Brain pericyte (primary cell): ENCODE measurements around the gene PSORS1C2.

Experiments
- DNase-seq: peaks from one replicate; pipeline ENCODE4 v3.0.0-alpha.2; 2012; ENCODE audit warnings: low read depth, low spot score

PSORS1C2 gene

DNA sequence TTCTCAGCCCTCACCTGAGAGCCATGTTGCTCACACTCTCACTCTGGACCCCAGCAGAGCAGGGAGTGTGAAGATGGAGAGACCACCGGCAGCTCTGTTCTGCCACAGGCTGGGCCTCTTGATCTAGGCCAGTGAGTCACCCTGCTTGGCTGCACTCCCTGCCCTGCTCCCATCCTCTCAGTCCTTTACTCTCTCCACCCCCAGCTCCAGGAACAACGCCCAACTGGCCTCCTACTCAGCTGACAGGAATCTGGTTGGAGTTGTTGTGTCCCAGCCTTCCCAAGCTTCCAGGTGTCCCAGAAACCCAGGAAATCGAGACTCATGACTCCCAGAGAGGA is 24.4 kb downstream of the PSORS1C2 start, which contains the start of gene PSORS1C1:
Gene PSORS1C1, plus strand, starts transcription at position 260 of the 338 bp plus-strand sequence. CDS start 14,833 bp downstream, outside the sequence.
- peak; percentile 60 for DNase-seq

- DNase-seq = peak; percentile 36
Measured at GRCh38 chr6:31113861-31114540, 24.9 kb downstream of the PSORS1C2 start.

GRCh38 chr6:31112478-31112877 is 26.4 kb downstream of the PSORS1C2 start, which contains the start of gene C6orf15:
Gene C6orf15, minus strand, starts transcription at chr6:31112575. Its CDS starts 20 bp downstream, at chr6:31112555.
- no peak for DNase-seq

DNA sequence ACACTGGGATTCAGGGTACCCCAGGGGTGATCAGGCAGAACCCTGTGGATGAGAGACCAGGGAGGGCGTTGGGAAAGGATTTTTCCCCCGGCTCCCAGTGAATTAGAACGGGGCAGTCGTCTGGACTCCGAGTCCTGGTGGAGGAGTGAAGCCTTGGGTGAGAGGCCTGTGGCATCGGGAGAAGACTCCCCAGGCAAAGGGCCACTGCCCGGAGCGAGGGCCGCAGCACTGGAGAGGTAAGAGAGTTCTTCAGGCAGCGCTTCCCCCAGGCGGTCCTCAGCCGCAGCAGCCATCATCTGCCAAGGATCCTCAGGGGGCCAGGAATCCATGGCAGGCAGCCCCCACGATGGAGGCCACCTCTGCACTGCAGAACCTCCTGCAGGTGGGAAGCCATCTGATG is 27.2 kb downstream of the PSORS1C2 start:
- no peak for DNase-seq

- no peak for DNase-seq
Measured at GRCh38 chr6:31110825-31111582, 27.9 kb downstream of the PSORS1C2 start.

- no peak for DNase-seq
Measured at GRCh38 chr6:31107052-31107451, 31.8 kb downstream of the PSORS1C2 start.

- DNase-seq = no peak
Measured at GRCh38 chr6:31103136-31103535, 35.7 kb downstream of the PSORS1C2 start.

- DNase-seq = no peak
Measured at GRCh38 chr6:31098449-31098938, 40.4 kb downstream of the PSORS1C2 start.

DNA sequence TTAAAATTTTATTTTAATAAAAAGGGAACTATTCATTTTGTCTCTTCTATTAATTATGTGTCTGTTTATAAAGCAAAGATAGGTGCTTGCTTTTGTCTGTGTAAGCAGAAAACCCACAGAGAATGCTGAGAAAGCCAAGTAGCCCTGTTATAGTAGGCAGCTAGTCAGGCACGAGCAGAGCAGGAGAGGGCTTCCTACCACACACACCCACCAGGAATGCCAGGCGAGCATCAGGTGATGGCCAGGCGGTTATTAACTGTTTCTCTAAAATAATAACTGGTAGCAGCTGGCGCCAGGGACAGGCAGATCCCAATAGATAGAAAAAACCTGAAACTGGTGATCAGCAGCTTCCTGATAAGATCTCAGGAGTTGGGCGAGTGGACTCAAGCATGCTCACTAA is 42.2 kb downstream of the PSORS1C2 start:
- no peak for DNase-seq

GRCh38 chr6:31096215-31096614 is 42.7 kb downstream of the PSORS1C2 start:
- DNase-seq = no peak

DNA sequence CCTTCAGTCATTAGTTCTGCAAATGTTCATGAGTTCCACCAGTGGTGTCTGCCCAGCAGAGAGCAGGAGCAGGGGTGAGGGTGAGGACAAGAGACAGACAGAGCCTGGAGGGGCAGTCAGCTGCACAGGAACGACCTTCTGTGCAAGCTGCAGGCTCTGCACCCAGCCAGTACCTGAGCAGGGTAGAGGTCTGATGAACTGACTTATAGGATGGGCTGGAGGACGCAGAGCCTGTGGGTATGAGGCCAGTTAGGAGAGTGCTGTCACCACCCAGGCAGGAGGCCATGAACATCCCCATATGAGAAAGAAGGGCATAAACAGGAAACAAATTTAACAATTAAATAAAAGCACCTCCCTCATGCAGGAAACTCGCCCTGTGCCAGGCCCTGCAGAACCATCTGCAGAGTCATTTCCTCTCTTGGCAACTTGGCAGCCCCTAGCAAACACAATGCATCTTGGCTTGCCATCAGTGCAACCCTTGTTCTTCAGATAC is 44.4 kb downstream of the PSORS1C2 start:
- no peak for DNase-seq

DNA sequence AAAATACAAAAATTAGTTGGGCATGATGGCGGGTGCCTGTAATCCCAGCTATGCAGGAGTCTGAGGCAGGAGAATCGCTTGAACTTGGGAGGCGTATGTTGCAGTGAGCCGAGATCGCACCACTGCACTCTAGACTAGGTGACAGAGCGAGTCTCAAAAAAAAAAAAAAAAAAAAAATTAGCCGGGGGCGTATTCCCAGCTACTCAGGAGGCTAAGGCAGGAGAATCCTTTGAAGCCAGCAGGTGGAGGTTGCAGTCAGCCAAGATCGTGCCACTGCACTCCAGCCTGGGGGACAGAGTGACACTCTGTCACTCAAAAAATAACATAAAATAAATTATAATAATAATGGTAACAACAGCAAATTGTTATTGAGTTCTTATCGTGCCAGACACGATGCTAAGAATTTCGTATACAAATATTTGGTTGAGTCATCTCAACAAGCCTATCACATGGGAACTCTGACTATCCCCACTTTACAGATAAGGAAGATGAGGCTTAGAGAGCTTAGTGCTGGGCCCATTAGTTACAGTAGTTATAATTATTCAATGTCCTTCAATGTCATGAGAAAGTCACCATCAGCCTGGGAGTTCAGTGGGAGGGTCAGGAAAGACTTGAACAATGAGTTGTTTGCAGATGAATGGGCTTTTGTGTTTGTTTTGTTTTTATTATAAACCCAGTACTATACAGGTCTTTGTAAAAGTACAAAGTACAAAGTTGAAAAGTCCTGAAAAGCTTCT is 45.9 kb downstream of the PSORS1C2 start:
- DNase-seq = no peak

DNA sequence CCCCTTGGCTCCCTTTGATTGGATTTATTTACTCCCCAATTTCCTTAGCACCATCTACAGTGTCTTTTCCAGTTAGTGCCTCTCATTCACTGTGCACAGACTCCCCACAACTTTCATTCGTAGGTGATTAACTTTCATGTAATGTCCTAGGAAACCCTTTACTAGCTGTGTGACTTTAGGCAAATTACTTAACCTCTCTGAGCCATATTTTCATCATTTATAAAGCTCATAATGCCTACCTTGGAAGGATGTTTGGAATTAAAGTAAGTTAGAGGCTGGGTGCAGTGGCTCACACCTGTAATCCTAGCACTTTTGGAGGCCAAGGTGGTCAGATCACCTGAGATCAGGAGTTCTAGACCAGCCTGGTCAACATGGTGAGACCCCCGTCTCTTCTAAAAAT is 46.6 kb downstream of the PSORS1C2 start:
- DNase-seq = no peak

- DNase-seq = no peak
Measured at GRCh38 chr6:31091680-31092079, 47.2 kb downstream of the PSORS1C2 start.

- no peak for DNase-seq
Measured at GRCh38 chr6:31090973-31091364, 47.9 kb downstream of the PSORS1C2 start.

DNA sequence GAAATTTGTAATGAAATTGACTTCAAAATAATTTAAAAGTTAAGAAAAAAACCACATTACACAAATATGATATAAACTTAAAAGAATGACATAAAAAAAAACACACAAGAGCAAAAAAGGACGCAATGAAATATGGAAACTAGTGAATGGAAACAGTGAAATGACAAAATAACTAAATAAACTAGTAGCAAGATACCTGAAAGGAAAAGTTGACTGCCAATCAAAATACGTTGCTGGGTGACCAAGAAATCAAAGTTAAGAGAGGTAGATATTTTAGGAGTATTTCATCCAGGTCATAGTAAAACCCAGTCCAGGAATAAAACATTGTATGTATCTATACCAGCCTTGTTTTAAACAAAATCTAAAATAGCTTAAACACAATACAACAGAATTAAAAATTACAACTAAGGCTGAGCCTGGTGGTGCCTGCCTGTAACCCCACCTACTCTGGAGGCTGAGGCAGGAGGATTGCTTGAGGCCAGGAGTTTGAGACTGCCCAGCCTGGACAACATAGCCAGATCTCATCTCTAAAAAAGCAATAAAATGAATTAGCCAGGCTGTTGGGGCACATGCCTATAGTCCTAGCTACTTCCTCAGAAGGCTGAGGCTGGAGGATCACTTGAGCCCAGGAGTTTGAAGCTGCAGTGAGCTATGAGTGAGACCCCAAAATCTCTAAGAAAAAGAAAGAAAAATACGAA is 48.4 kb downstream of the PSORS1C2 start:
- no peak for DNase-seq
